CD4-positive, alpha-beta T cell (primary cell): ENCODE measurements around the gene TRIP10. TPM values are rescaled to one million over a fixed set of nuclear protein-coding genes. Genes with fewer than 3 reads are reported as not detected.

Experiments
- ATAC-seq: fragments of 200-7000 bp; cut with Tn5 transposase; one replicate; pipeline ENCODE4 v1.10.0; 2022; ENCODE audit warnings: mild to moderate bottlenecking; ENCODE audit not compliant: poor library complexity
- CTCF ChIA-PET: fragments of 350-600 bp; sonication (Branson Sonifier 250); formaldehyde crosslinking; loops from one replicate; lab custom pipeline; 2021; ENCODE audit warnings: antibody characterized with exemption, inconsistent platforms; lab: Charles Lee
- POLR2A ChIA-PET: fragments of 350-600 bp; sonication (Branson Sonifier 250); formaldehyde crosslinking; loops from one replicate; lab custom pipeline; 2021; ENCODE audit warnings: antibody characterized with exemption, inconsistent platforms; lab: Charles Lee
- DNase-seq, 14 experiments: peaks; one replicate each; pipeline ENCODE4 v3.0.0-alpha.2; 2013 to 2020; ENCODE audit warnings: mixed read lengths in 2 of 14
- H3K27ac ChIP-seq, 2 donors: one replicate each; pipeline versions ENCODE4 v1.5.1 to v1.7.0; 2013; ENCODE audit warnings: low read length in 2 of 2, low read depth in 1 of 2, mild to moderate bottlenecking in 1 of 2
- H3K27me3 ChIP-seq, 2 experiments: 1 replicate in 1 of 2; 2 replicates in 1 of 2; pipeline versions ENCODE4 v1.6.1 to v1.7.0; 2013; ENCODE audit warnings: low read length in 2 of 2, control low read depth in 1 of 2, mild to moderate bottlenecking in 1 of 2, moderate library complexity in 1 of 2; ENCODE audit not compliant: insufficient read depth in 2 of 2, control insufficient read depth in 1 of 2
- H3K36me3 ChIP-seq: one replicate; pipeline ENCODE4 v1.6.1; 2013; ENCODE audit warnings: low read length, control low read depth; ENCODE audit not compliant: insufficient read depth
- H3K4me1 ChIP-seq: one replicate; pipeline ENCODE4 v1.6.1; 2013; ENCODE audit warnings: low read length, control low read depth; ENCODE audit not compliant: insufficient read depth
- H3K4me3 ChIP-seq: one replicate; pipeline ENCODE4 v1.5.1; 2013; ENCODE audit warnings: mild to moderate bottlenecking, low read length, moderate library complexity
- H3K9me3 ChIP-seq, 2 experiments: 1 replicate in 1 of 2; 2 replicates in 1 of 2; pipeline versions ENCODE4 v1.6.1 to v1.7.0; 2013; ENCODE audit warnings: low read length in 2 of 2, mild to moderate bottlenecking in 2 of 2, control low read depth in 1 of 2, moderate library complexity in 1 of 2; ENCODE audit not compliant: control insufficient read depth in 1 of 2, insufficient read depth in 1 of 2
- H3K27ac Mint-ChIP-seq: one replicate; pipeline ENCODE4 v1.8.0; 2020; ENCODE audit warnings: mixed read lengths
- H3K27me3 Mint-ChIP-seq: one replicate; pipeline ENCODE4 v1.8.0; 2021; ENCODE audit warnings: mixed read lengths
- H3K36me3 Mint-ChIP-seq: one replicate; pipeline ENCODE4 v1.8.0; 2021; ENCODE audit warnings: low read depth, mixed read lengths
- H3K4me1 Mint-ChIP-seq: one replicate; pipeline ENCODE4 v1.8.0; 2021; ENCODE audit warnings: low read depth, mixed read lengths
- H3K4me3 Mint-ChIP-seq: one replicate; pipeline ENCODE4 v1.8.0; 2020; ENCODE audit warnings: mild to moderate bottlenecking, mixed read lengths
- H3K9me3 Mint-ChIP-seq: one replicate; pipeline ENCODE4 v1.8.0; 2020; ENCODE audit warnings: mixed read lengths
- CTCF ChIP-seq: fragments of 200-600 bp; IDR thresholded peaks from one replicate; pipeline ENCODE4 v1.8.0; 2022; ENCODE audit warnings: antibody characterized with exemption, mild to moderate bottlenecking
- intact Hi-C, 2 experiments: fragments of 100-400 bp; cut with DNase I in 1 of 2; cut with micrococcal nuclease in 1 of 2; formaldehyde crosslinking; loops; one replicate each; pipeline versions ENCODE4 v1.15.1 to v1.9.0; 2023 to 2025; cut with DNase I, micrococcal nuclease
- polyA plus RNA-seq, 2 donors: library from polyadenylated mRNA; unstranded; fragments of 120-200 nt; gene quantifications; one replicate each; pipeline ENCODE4 v1.2.1, GENCODE V29; 2013
- total RNA-seq, 174 experiments: library from RNA in 2 of 174; stranded (reverse) in 2 of 174; gene quantifications; one replicate each; pipeline ENCODE4 v1.2.3 and lab custom pipeline; 2021 to 2026

The TRIP10 gene, protein sequence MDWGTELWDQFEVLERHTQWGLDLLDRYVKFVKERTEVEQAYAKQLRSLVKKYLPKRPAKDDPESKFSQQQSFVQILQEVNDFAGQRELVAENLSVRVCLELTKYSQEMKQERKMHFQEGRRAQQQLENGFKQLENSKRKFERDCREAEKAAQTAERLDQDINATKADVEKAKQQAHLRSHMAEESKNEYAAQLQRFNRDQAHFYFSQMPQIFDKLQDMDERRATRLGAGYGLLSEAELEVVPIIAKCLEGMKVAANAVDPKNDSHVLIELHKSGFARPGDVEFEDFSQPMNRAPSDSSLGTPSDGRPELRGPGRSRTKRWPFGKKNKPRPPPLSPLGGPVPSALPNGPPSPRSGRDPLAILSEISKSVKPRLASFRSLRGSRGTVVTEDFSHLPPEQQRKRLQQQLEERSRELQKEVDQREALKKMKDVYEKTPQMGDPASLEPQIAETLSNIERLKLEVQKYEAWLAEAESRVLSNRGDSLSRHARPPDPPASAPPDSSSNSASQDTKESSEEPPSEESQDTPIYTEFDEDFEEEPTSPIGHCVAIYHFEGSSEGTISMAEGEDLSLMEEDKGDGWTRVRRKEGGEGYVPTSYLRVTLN
- total RNA-seq (1 to 10 TPM; 1.6 to 1.9 TPM), total RNA-seq (lab: John Stamatoyannopoulos, UW) (1.0 to 75.7 (median 5.5) reads per million in 172 experiments)
- polyA plus RNA-seq (2013, experiment 1 of 2), result 4.0 TPM
- polyA plus RNA-seq (2013, experiment 2 of 2), result 5.7 TPM

GRCh38 chr19:6739390-6739882, at the start of gene TRIP10:
TSS of gene TRIP10 (plus strand) at chr19:6739680. CDS start at chr19:6739762, 82 bp downstream.
- Mint-ChIP-seq H3K36me3 (peaks cover 27% of the 10 kb centered on the region), H3K4me1 (peaks cover 44% of the 10 kb centered on the region), H3K27me3 (no peaks in the 10 kb centered on the region), H3K9me3 (no peaks in the 10 kb centered on the region), H3K27ac (peak within 1 kb of the TSS; percentile 85), H3K4me3 (peak within 1 kb of the TSS; percentile 97)
- intact Hi-C loops, result loop anchor here (1.0 to 5.0 kb wide), 7 partner anchors 13 to 793 kb away; partner anchors contain the start of genes ALKBH7 (in 1 of the 2), CRB3 (in 1 of the 2) and SH2D3A (in 1 of the 2)
- POLR2A ChIA-PET, result interaction anchor here (0.5 to 4.4 kb wide), 8 partner anchors 14 to 124 kb away, joined by 3 to 44 read pairs (median 4); partner anchors contain the start of genes SH2D3A and VAV1
- H3K36me3 ChIP-seq, result peaks cover 4% of the 10 kb centered on the region
- TF ChIP-seq CTCF, result no peak
- ATAC-seq, result peak; percentile 9
- peaks cover 56% of the 10 kb centered on the region for H3K4me1 ChIP-seq
- peak within 1 kb of the TSS; percentile 29 to 72 for H3K27ac ChIP-seq
- DNase-seq, result peak; percentile 66 to 91 (median 82)
- CTCF ChIA-PET, result interaction anchor here (1.3 to 3.6 kb wide), 4 partner anchors 29 to 127 kb away, joined by 3 to 45 read pairs (median 5); no protein-coding TSS in a partner anchor
- peak within 1 kb of the TSS; percentile 58 for H3K4me3 ChIP-seq
- no peaks in the 10 kb centered on the region for H3K27me3 ChIP-seq
- no peaks in the 10 kb centered on the region for H3K9me3 ChIP-seq

DNA sequence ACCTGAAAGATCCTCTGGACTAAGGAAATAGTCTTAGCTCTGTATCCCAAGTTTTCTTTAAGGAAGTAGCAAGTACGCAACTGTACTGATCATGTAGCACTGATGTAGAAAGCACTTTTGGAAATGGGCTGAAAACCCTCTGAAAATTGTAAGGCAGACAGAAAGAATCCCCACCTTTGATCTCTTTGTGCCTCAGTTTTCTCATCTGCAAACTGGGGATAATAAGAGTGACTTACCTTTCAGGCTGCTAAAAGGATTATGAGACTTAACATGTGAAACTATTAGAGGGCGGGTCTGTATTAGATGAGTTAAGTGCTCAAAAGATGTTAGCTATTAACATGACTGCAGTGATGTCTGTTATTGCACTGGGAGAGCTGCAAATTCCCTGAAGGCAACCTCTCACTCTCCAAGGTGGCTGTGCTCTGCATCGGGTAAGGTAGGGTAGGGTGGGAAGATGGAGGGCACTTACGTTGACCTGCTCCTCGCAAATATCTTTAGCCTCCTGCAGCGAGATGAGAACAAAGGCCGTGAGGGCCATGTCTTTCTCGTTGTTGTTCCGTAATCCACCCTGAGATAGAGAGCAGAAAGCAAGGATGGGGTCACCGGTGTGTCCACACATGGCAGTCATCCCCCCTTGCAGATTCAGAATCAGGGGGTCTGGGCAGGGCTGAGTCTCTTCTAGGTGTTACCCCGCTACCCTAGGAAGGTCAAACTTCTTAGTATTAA, 49.2 kb upstream of the TRIP10 start:
- CTCF ChIA-PET, result no interaction called here
- DNase-seq, result no peak
- POLR2A ChIA-PET, result interaction anchor here (0.7 kb wide), 1 partner anchor 178 kb away, joined by 3 read pairs; no protein-coding TSS in a partner anchor
- Mint-ChIP-seq H3K27ac (no peak overlapping the region), H3K36me3 (no peaks in the 10 kb centered on the region), H3K9me3 (no peaks in the 10 kb centered on the region), H3K4me3 (no peak overlapping the region), H3K4me1 (no peaks in the 10 kb centered on the region), H3K27me3 (no peaks in the 10 kb centered on the region)
- TF ChIP-seq CTCF, result no peak
- no peak overlapping the region for H3K27ac ChIP-seq
- H3K9me3 ChIP-seq, result peaks cover 0 to 4% of the 10 kb centered on the region in 2 experiments
- no peak overlapping the region for H3K4me3 ChIP-seq
- ATAC-seq, result no peak
- H3K4me1 ChIP-seq, result no peaks in the 10 kb centered on the region
- intact Hi-C loops, result no loop called here
- H3K27me3 ChIP-seq, result peaks cover 0 to 2% of the 10 kb centered on the region in 2 experiments
- no peaks in the 10 kb centered on the region for H3K36me3 ChIP-seq

GRCh38 chr19:6691342-6691741, 48.1 kb upstream of the TRIP10 start:
- Histone ChIP-seq H3K27ac (no peak overlapping the region), H3K9me3 (peaks cover 0 to 4% of the 10 kb centered on the region in 2 experiments), H3K27me3 (peaks cover 0 to 2% of the 10 kb centered on the region in 2 experiments), H3K4me1 (no peaks in the 10 kb centered on the region), H3K4me3 (no peak overlapping the region), H3K36me3 (no peaks in the 10 kb centered on the region)
- Mint-ChIP-seq H3K9me3 (no peaks in the 10 kb centered on the region), H3K36me3 (no peaks in the 10 kb centered on the region), H3K4me3 (no peak overlapping the region), H3K4me1 (no peaks in the 10 kb centered on the region), H3K27me3 (no peaks in the 10 kb centered on the region), H3K27ac (no peak overlapping the region)
- ATAC-seq (no peak), DNase-seq (no peak)
- no peak for TF ChIP-seq CTCF
- CTCF ChIA-PET, result no interaction called here
- intact Hi-C loops, result no loop called here
- POLR2A ChIA-PET, result no interaction called here
